IPS-15b (cell line): ENCODE results near the gene GPR68.

Experiments used
- H3K27me3 ChIP-seq: one replicate; pipeline ENCODE4 v1.6.1; 2013; ENCODE audit warnings: low read length; ENCODE audit not compliant: control insufficient read depth, insufficient read depth
- H3K36me3 ChIP-seq: one replicate; pipeline ENCODE4 v1.6.1; 2013; ENCODE audit warnings: low read length; ENCODE audit not compliant: control insufficient read depth, insufficient read depth
- H3K4me1 ChIP-seq: one replicate; pipeline ENCODE4 v1.6.1; 2013; ENCODE audit warnings: mild to moderate bottlenecking, low read length; ENCODE audit not compliant: control insufficient read depth, insufficient read depth
- H3K4me3 ChIP-seq: one replicate; pipeline ENCODE4 v1.5.1; 2013; ENCODE audit warnings: low read depth, low read length
- H3K9ac ChIP-seq: one replicate; pipeline ENCODE4 v1.6.1; 2013; ENCODE audit warnings: low read depth, mild to moderate bottlenecking, low read length
- H3K9me3 ChIP-seq: one replicate; pipeline ENCODE4 v1.6.1; 2013; ENCODE audit warnings: mild to moderate bottlenecking, low read length; ENCODE audit not compliant: control insufficient read depth, insufficient read depth

GPR68 gene

DNA sequence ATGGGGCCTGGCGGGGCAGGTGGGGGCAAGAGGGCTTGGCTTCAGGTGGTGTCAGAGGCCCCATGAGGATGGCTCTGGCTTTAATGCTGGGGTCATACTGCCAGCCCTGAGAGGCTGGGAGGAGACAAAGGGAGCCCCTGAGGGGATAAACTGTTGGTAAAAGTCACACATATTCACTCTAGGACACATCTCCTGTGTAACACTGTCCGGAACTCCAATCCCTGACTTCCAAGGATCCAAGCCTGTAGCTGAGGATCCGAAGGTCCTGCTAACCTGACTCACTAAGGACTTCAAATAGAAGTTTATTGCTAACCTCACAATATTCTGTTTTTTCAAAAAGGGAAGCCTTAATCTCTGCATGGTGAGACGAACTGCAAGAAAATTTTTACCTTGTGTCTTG is 39.2 kb upstream of the GPR68 start:
- no peak overlapping the region for H3K9ac ChIP-seq
- no peaks in the 10 kb centered on the region for H3K27me3 ChIP-seq
- no peaks in the 10 kb centered on the region for H3K4me1 ChIP-seq
- peaks cover 17% of the 10 kb centered on the region for H3K36me3 ChIP-seq
- no peaks in the 10 kb centered on the region for H3K9me3 ChIP-seq
- no peak overlapping the region for H3K4me3 ChIP-seq

DNA sequence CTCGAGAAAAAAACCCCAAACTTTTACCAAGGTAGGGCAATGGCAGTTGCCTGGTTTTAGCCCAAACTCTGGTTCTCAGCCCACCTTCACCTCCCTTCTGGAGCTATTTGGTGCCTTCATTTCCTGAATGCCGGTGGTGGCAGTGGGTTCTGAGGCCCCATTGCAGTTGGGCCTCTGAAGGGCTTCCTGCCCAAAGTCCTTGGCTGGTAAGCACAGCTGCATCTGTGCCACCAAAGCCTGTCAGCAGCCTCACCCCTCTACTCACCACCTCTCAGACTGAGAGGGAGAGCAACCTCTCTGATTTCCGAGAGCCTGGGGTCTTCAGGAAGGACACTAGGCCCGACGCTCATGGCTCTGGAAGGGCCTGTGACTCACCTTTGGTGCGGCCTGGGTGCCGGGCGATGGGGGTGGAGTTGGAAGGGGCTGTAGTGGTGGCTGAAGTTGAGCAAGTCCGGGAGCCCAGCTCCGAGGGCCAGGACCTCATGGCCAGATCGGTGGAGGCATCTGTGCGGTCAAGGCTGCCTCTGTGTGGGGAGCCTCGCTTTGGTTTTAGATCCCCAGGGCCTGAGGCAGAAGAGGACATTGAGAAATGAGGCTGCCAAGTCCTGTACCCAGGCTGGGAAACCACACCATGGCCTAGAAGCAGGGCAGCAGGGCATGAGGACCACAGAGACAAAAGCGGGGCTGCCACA is 38.6 kb upstream of the GPR68 start:
- no peaks in the 10 kb centered on the region for H3K27me3 ChIP-seq
- H3K9me3 ChIP-seq, result no peaks in the 10 kb centered on the region
- H3K4me3 ChIP-seq, result no peak overlapping the region
- no peak overlapping the region for H3K9ac ChIP-seq
- peaks cover 13% of the 10 kb centered on the region for H3K36me3 ChIP-seq
- H3K4me1 ChIP-seq, result no peaks in the 10 kb centered on the region

- Histone ChIP-seq H3K4me1 (no peaks in the 10 kb centered on the region), H3K36me3 (peaks cover 21% of the 10 kb centered on the region), H3K4me3 (no peak overlapping the region), H3K27me3 (no peaks in the 10 kb centered on the region), H3K9ac (no peak overlapping the region), H3K9me3 (no peaks in the 10 kb centered on the region)
Observed at GRCh38 chr14:91281346-91281745, 36.8 kb upstream of the GPR68 start.

DNA sequence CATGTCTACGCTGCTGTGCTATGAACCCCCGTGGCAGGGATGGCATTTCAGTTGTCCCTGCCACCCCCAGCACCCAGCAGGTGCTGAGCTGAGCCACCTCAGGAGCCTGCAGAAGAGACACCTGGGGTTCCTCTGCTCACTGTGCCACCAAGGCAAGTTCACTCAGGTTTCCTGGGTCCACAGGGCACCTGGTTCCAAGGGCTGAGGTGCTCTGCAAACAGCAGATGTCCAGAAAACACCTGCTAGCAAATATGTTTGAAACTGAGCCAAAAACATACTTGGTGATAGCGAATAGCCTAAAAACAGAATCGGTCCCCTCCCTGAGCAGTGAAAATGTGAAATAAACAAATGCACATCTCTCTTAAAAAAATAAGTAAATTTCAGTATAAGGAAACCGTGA is 35.6 kb upstream of the GPR68 start:
- H3K9me3 ChIP-seq, result no peaks in the 10 kb centered on the region
- H3K9ac ChIP-seq, result no peak overlapping the region
- H3K4me3 ChIP-seq, result no peak overlapping the region
- no peaks in the 10 kb centered on the region for H3K4me1 ChIP-seq
- peaks cover 25% of the 10 kb centered on the region for H3K36me3 ChIP-seq
- no peaks in the 10 kb centered on the region for H3K27me3 ChIP-seq

DNA sequence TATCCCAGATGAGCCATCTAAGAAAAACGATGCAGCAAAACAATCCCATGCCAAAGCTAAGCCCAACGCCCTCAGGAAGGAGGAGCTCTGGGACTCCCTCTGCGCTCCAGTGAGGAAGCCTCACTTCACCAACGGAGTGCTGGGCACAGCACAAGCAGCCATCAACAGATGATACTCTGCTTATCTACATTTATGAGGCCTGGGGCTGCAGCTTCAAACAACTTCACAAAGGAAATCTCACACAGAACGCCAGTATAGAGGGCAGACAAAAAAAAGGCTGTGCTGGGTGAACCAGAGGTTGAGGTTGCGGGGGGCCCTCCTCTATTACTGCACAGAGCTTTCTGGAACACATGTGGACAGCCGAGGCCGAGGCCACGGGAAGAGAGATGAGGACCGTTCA is 34.9 kb upstream of the GPR68 start:
- H3K27me3 ChIP-seq, result no peaks in the 10 kb centered on the region
- no peak overlapping the region for H3K9ac ChIP-seq
- H3K4me1 ChIP-seq, result no peaks in the 10 kb centered on the region
- peaks cover 23% of the 10 kb centered on the region for H3K36me3 ChIP-seq
- no peak overlapping the region for H3K4me3 ChIP-seq
- H3K9me3 ChIP-seq, result no peaks in the 10 kb centered on the region

DNA sequence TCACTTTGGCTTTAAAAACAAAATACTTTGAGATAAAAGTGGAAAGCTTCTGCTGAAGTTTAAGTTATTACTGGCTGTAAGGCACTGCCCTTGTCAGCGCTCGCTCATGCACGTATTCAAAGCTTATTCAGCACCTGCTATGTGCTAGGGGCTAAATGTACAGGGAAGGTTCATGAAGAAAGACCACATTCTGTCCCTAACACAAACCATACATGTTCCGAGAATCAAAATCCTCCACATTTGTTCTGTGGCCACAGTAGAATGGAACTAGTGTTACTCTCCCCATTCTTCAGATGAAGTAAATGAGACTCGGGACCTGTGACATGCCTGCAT is 33.8 kb upstream of the GPR68 start:
- no peaks in the 10 kb centered on the region for H3K4me1 ChIP-seq
- H3K36me3 ChIP-seq, result peaks cover 29% of the 10 kb centered on the region
- no peaks in the 10 kb centered on the region for H3K9me3 ChIP-seq
- no peak overlapping the region for H3K4me3 ChIP-seq
- H3K9ac ChIP-seq, result no peak overlapping the region
- no peaks in the 10 kb centered on the region for H3K27me3 ChIP-seq

GRCh38 chr14:91277546-91278382 is 33.3 kb upstream of the GPR68 start:
- Histone ChIP-seq H3K9ac (no peak overlapping the region), H3K27me3 (no peaks in the 10 kb centered on the region), H3K36me3 (peaks cover 29% of the 10 kb centered on the region), H3K4me3 (no peak overlapping the region), H3K4me1 (no peaks in the 10 kb centered on the region), H3K9me3 (no peaks in the 10 kb centered on the region)

DNA sequence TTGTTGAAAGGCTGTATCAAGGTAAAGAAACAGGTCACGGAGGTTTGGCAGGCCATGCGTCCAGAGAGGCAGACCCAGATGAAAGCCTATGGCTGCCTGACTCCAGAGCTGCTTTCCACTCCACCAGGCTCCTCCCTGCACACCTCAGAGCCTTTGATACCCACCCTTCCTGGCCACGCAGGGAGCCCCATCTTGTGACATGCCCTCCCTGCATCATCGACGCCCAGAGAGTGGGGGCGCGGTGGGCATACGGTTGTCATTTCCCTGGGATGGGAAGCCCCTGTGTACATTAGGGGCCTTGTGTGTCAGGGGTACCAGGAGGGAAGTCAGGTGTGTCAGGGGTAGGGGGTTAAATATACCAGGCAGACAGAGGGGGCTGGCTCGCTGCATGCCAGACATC is 30.3 kb upstream of the GPR68 start:
- Histone ChIP-seq H3K4me3 (no peak overlapping the region), H3K36me3 (peaks cover 29% of the 10 kb centered on the region), H3K9me3 (no peaks in the 10 kb centered on the region), H3K27me3 (no peaks in the 10 kb centered on the region), H3K4me1 (no peaks in the 10 kb centered on the region), H3K9ac (no peak overlapping the region)

GRCh38 chr14:91273885-91274273 is 29.4 kb upstream of the GPR68 start:
- Histone ChIP-seq H3K4me1 (no peaks in the 10 kb centered on the region), H3K4me3 (no peak overlapping the region), H3K27me3 (no peaks in the 10 kb centered on the region), H3K9ac (no peak overlapping the region), H3K36me3 (peaks cover 28% of the 10 kb centered on the region), H3K9me3 (no peaks in the 10 kb centered on the region)

DNA sequence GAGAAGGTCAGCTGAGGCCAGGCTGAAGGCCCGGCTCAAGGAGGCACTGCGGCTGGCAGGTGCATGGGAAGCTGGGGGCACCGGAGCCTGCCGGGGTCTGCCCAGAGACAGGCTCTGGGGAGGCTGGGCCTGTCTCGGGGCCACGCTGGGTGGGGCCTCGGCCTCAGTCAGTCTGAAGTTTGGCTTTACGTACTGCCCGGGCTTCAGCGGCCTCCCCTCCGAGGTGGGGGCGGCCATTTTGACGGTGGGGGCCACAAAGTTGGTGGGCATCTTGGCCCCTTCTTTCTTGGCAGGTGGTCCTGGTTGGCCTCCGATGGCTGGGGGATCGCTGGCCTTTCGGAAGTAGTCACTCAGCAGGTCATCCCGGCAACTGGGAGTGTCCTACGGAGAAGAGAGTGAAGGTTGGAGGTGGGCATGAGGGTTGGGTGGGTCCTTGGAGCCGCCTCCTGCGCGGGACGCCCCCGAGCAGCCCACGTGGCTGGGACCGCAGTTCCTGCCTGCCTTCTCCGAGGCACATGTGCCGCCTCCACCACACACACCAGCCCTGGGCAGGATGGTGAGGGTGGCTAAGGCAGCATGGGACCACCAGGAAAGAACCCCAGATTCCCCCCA is 28.9 kb upstream of the GPR68 start:
- Histone ChIP-seq H3K36me3 (peaks cover 28% of the 10 kb centered on the region), H3K9ac (no peak overlapping the region), H3K4me3 (no peak overlapping the region), H3K9me3 (no peaks in the 10 kb centered on the region), H3K4me1 (no peaks in the 10 kb centered on the region), H3K27me3 (no peaks in the 10 kb centered on the region)

DNA sequence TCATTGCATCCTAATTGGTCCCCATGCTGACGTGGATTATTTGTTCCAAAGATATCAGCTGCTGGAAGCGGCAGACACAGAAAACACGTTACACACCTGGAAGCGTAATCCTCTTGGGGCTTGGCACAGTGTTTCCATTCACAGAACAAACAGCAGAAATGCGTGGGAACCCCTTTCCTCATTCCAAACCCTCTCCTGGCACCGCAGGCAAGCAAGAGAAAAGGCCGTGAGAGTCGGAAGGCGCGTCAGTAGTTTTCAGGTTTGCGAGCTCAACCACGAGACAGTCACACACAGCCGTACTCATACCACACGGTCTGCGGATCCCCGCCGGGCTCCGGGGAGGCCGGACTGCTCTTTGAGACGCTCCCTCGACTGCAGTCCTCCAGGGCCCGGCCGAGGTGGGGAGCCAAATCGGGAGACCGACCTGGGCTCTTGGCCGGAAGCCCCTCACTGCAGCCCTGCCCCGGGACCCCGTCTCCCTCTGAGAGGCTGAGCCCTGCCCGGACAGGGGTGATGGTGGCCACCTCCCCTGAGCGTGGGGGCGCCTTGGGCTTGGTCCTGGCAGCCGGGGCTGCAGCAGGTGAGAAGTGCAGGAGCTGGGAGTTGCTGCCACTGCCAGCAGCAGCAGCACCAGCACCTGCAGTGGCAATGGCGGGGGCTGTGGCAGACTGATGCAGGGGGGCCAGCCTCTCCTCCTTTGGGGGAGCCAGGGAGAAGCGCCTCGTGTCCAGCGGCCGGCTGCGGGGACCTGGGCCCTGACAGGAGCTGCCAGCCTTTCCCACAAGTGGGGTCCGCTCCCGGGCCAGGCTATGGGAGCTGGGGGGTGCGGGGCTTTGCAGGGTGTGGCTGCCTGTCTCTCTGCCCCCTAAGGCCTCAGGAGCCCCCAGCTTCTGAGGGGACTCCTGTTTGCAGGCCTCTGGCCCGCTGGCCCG is 28.1 kb upstream of the GPR68 start:
- Histone ChIP-seq H3K36me3 (peaks cover 24% of the 10 kb centered on the region), H3K4me1 (no peaks in the 10 kb centered on the region), H3K9ac (no peak overlapping the region), H3K4me3 (no peak overlapping the region), H3K9me3 (no peaks in the 10 kb centered on the region), H3K27me3 (no peaks in the 10 kb centered on the region)
